Activated CD8-positive, alpha-beta T cell treated with anti-CD3 and anti-CD28 coated beads, Interleukin-2, amount 10 ng/mL, durations not matched to agents 7 days and 5 days (primary cell): ENCODE results near the gene SRGAP3. TPM values are rescaled to one million over a fixed set of nuclear protein-coding genes. Genes with fewer than 3 reads are reported as not detected.

Source experiments
- ATAC-seq: fragments of 150-1000 bp; cut with Tn5 transposase; one replicate; pipeline ENCODE4 v1.10.0; 2021; ENCODE audit warnings: moderate library complexity
- CTCF ChIA-PET: fragments of 350-600 bp; sonication (Branson Sonifier 250); formaldehyde crosslinking; loops from one replicate; lab custom pipeline; 2021; ENCODE audit warnings: antibody characterized with exemption; lab: Charles Lee
- POLR2A ChIA-PET: fragments of 350-600 bp; sonication (Branson Sonifier 250); formaldehyde crosslinking; loops from one replicate; lab custom pipeline; 2021; ENCODE audit warnings: antibody characterized with exemption; lab: Charles Lee
- DNase-seq: peaks from one replicate; pipeline ENCODE4 v3.0.0-alpha.2; 2020
- H3K27ac Mint-ChIP-seq: one replicate; pipeline ENCODE4 v1.8.0; 2021; ENCODE audit warnings: mild to moderate bottlenecking, mixed read lengths
- H3K27me3 Mint-ChIP-seq: one replicate; pipeline ENCODE4 v1.8.0; 2021; ENCODE audit warnings: low read depth, mixed read lengths
- H3K36me3 Mint-ChIP-seq: one replicate; pipeline ENCODE4 v1.8.0; 2021; ENCODE audit warnings: low read depth, mixed read lengths
- H3K4me1 Mint-ChIP-seq: one replicate; pipeline ENCODE4 v1.8.0; 2021; ENCODE audit warnings: low read depth, mixed read lengths
- H3K4me3 Mint-ChIP-seq: one replicate; pipeline ENCODE4 v1.8.0; 2021; ENCODE audit warnings: mild to moderate bottlenecking, mixed read lengths
- H3K9me3 Mint-ChIP-seq: one replicate; pipeline ENCODE4 v1.8.0; 2022; ENCODE audit warnings: mixed read lengths; ENCODE audit not compliant: insufficient read depth
- total RNA-seq, 2 experiments: library from RNA; stranded (reverse); gene quantifications; one replicate each; pipeline ENCODE4 v1.2.3, GENCODE V29; 2021

SRGAP3 gene
- total RNA-seq, 2 experiments from 2014 or later, result 5.3 to 5.9 TPM

DNA sequence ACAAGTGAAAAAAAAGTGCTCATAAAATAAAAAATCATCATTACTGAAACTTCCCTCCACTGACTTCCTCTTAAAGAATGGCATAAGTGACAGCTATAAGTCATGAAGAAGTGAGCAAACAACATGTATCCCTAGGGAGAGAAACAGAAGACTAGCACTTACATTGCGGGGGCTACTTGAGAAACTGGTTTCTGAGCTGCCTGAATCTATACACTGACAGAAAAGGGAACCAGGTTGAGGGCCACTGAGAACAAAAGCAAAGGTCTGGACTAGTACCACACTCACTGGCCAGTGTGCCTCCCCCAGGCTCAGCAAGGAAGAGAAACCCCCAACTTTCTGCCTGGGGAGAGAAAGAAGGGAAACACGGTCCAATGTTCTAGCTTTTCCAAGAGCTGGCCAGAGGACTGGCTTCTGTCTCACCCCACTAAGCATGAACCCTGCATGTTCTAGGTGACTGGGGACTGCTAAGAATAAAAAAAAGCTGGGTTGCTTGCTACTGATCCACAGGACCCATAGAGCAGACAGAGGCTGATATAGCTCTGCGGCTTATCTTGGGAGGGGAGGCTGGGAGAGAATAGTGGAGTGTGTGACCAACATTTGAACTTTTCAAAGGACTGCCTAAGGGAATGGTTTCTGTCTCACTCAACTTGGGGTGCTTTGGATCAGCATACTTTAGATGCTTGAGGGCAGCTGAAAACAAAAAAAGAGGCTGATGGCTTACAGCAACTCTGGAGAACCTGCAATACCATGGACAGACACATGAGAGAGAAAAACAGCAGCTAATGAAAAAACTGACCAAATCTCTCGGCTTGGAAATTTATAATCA is 294.3 kb downstream of the SRGAP3 start:
- Mint-ChIP-seq H3K27me3 (no peaks in the 10 kb centered on the region), H3K36me3 (peaks cover 40% of the 10 kb centered on the region), H3K9me3 (no peaks in the 10 kb centered on the region), H3K4me3 (no peak overlapping the region), H3K4me1 (peaks cover 14% of the 10 kb centered on the region), H3K27ac (no peak overlapping the region)
- CTCF ChIA-PET, result interaction anchor here (1.2 to 1.3 kb wide), 2 partner anchors 16 to 347 kb away, joined by 4 read pairs; no protein-coding TSS in a partner anchor
- ATAC-seq (no peak), DNase-seq (no peak)
- POLR2A ChIA-PET, result no interaction called here

DNA sequence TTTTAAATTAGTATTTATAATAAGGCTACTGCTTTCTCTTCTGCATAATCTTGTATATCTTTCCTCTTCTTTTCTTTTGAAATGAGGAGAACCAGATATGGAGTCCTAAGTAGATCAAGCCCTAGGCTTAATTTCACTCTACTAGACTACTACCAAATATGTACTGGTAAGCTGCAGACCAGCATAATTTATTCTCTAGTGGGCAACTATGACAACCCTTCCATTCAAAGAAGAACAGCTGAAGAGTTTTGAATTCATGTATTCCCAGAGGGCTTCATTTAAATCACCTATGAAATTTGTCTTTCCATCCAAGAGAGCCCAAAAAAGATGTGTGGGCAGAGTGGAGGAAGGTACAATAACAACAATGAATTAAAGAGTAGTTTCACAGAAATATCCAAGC is 296.1 kb downstream of the SRGAP3 start:
- H3K36me3 Mint-ChIP-seq, result peaks cover 28% of the 10 kb centered on the region
- peaks cover 2% of the 10 kb centered on the region for H3K4me1 Mint-ChIP-seq
- DNase-seq (no peak), ATAC-seq (no peak)
- no peaks in the 10 kb centered on the region for H3K27me3 Mint-ChIP-seq
- no peak overlapping the region for H3K27ac Mint-ChIP-seq
- H3K9me3 Mint-ChIP-seq, result no peaks in the 10 kb centered on the region
- no peak overlapping the region for H3K4me3 Mint-ChIP-seq
- CTCF ChIA-PET, result interaction anchor here (0.6 to 0.9 kb wide), 3 partner anchors 19 to 1249 kb away, joined by 3 read pairs; no protein-coding TSS in a partner anchor
- POLR2A ChIA-PET, result no interaction called here

DNA sequence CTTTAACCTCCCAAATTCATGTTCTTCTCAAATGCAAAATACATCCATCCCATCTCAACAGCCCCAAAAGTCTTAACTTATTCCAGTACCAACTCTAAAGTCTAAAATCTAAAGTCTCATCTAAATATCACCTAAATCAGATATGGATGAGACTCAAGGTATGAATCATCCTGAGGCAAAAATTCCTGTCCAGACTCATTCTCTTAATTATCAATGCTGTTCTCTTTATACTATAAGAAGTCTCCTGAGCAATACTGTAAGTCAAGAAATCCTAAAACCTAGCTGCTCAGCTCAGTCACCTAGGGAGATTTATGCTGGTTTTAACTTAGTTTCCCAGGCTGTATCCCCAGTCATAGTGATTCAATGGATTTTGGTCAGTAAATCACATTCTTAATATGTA is 297.3 kb downstream of the SRGAP3 start:
- H3K27ac Mint-ChIP-seq, result no peak overlapping the region
- peaks cover 24% of the 10 kb centered on the region for H3K36me3 Mint-ChIP-seq
- ChIA-PET CTCF (no interaction called here), POLR2A (no interaction called here)
- no peak for DNase-seq
- no peak overlapping the region for H3K4me3 Mint-ChIP-seq
- H3K4me1 Mint-ChIP-seq, result no peaks in the 10 kb centered on the region
- no peak for ATAC-seq
- no peaks in the 10 kb centered on the region for H3K27me3 Mint-ChIP-seq
- H3K9me3 Mint-ChIP-seq, result no peaks in the 10 kb centered on the region

DNA sequence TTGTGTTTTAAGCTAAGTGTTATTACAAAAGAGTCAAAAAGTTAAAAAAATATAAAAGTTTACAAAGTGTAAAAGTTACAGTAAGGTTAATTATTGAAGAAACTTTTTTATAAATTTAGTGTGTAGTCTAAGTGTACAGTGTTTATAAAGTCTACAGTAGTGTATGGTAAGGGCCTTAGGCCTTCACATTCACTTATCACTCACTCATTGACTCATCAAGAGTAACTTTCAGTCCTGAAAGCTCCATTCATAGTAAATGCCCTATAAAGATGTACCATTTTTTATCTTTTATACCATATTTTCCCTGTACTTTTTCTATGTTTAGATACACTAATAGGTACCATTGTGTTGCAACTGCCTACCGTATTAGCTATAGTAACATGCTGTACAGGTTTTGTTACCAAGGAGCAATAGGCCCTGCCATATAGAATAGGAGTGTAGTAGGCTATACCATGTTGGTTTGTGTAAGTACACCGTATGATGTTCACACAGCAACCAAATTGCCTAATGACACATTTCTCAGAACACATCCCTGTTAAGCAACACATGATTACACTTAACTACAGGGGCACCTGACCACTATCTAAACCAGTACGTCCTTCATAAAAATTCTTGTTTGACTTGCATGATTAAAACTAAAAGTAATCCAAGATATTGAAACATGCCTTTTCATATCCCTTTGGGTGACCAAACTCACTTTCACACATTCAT is 303.4 kb downstream of the SRGAP3 start:
- Mint-ChIP-seq H3K9me3 (peaks cover 17% of the 10 kb centered on the region), H3K27me3 (no peaks in the 10 kb centered on the region), H3K4me1 (no peaks in the 10 kb centered on the region), H3K36me3 (peaks cover 58% of the 10 kb centered on the region), H3K27ac (no peak overlapping the region), H3K4me3 (no peak overlapping the region)
- ATAC-seq, result no peak
- DNase-seq, result no peak
- POLR2A ChIA-PET, result no interaction called here
- CTCF ChIA-PET, result interaction anchor here (1.0 to 2.0 kb wide), 2 partner anchors 10 to 42 kb away, joined by 4 to 7 read pairs; no protein-coding TSS in a partner anchor

DNA sequence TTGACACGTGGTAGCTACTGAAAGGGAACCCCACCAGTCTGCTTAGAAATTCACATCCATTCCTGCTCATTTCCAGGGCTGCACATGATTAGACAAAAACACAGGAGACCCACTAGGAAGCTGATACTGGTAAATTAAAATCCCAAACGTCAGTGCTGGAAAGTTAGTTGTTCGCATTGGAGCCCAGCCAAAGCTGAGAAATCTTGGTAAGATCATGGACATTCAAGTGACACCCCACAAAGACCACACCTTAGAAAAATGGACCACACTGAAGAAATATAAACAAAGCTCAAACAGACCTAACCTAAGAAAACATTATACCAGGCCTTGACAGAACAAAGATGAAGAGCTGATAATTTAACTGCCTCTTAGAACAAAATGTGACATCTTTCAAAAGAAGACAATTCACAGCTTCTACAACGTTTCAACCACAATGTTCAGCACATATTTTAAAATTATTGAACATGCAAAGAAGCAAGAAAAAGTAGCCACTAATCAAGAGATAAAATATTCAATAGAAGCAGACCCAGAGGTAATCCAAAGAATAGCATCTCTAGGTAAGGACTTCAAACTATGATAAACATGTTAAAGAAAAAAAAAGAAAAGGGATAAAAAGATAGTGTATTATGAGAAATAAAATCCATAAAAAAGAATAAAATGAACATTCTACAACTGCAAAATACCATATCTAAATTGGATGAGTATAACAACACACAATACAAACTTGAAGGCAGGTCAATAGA is 306.5 kb downstream of the SRGAP3 start:
- ATAC-seq (no peak), DNase-seq (no peak)
- Mint-ChIP-seq H3K27me3 (no peaks in the 10 kb centered on the region), H3K9me3 (peaks cover 17% of the 10 kb centered on the region), H3K4me1 (no peaks in the 10 kb centered on the region), H3K27ac (no peak overlapping the region), H3K4me3 (no peak overlapping the region), H3K36me3 (peaks cover 67% of the 10 kb centered on the region)
- ChIA-PET CTCF (no interaction called here), POLR2A (no interaction called here)

DNA sequence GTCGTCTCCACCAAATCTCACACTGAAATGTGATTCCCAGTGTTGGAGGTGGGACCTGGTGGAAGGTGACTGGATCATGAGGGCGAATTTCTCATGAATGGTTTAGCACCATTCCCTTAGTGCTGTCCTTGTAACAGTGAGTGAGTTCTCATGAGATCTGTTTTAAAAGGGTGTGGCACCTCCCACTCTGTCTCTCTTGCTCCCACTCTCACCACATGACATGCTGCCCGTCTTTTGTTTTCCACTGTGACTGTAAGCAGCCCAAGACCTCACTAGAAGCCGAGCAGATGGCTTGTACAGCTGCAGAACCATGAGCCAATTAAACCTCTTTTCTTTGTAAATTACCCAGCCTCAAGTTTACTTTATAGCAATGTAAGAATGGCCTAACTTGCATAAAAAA is 307.3 kb downstream of the SRGAP3 start:
- Mint-ChIP-seq H3K27me3 (no peaks in the 10 kb centered on the region), H3K36me3 (peaks cover 68% of the 10 kb centered on the region), H3K4me1 (no peaks in the 10 kb centered on the region), H3K27ac (no peak overlapping the region), H3K4me3 (no peak overlapping the region), H3K9me3 (peaks cover 17% of the 10 kb centered on the region)
- ChIA-PET CTCF (no interaction called here), POLR2A (no interaction called here)
- ATAC-seq, result no peak
- DNase-seq, result no peak

DNA sequence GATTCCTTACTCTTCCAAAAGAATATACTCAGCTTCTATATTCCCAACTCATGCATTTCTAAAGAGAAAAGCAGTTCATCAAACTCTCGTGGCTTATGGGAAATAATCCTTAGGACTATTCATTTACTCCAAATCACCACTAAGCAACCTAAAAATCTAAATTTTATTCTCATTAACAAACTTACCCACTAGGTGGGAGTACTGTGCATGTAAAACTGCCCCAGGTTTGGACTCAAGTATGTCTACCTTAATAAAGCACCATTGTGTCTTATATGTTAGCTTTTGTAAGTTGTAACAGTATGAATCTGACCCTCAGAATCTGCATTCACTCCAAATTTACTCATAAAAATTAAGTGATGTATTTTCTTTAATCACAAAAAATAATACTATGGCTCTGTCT is 311.4 kb downstream of the SRGAP3 start:
- POLR2A ChIA-PET, result no interaction called here
- Mint-ChIP-seq H3K27me3 (no peaks in the 10 kb centered on the region), H3K27ac (no peak overlapping the region)

DNA sequence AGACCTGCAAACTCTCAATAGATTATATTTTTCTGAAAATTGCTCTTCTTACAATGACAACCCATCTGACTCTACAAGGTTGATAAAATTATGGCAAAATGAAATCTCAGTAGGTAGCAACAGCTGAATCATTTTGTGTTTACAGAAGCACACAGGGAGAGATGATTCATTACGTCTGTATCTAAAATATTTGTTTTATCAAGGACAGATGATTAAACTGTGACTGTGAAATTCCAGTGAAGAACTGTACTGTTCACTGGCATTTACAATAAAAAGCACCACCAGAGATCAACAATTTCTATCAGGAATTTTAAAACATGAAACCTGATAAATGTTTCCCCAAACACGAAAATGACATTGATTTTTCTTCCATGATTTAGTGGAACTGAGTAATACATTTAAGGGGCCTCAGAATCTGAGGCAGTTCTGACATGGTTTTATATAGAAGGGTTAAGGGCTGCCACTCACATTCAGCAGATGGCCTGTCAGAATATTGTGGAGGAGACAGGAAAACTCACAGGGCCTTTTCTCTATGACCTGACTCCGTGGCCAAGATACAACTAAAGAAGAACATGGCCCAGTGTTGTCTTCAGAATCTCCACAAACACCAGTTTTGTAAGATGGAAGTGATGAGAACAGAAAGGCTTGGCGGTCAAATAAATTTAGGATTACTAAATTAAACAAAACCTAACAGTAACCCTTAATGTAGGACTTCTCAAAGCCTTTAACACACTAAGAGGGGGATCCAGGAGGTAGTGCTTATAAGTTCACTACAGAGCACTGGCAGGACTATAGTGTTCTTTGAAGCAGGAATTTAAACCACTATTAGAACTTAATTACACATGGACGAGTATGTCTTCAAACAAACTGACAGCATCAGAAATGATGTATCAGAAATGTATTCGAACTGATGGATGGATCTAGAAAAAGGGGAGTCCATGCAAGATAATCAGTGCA is 312.1 kb downstream of the SRGAP3 start:
- Mint-ChIP-seq H3K27me3 (no peaks in the 10 kb centered on the region), H3K36me3 (peaks cover 56% of the 10 kb centered on the region), H3K9me3 (no peaks in the 10 kb centered on the region), H3K4me1 (no peaks in the 10 kb centered on the region), H3K4me3 (no peak overlapping the region), H3K27ac (no peak overlapping the region)
- POLR2A ChIA-PET, result no interaction called here
- CTCF ChIA-PET, result interaction anchor here (1.3 to 1.5 kb wide), 2 partner anchors 12 to 26 kb away, joined by 3 to 4 read pairs; partner anchors contain the start of gene RAD18
- ATAC-seq (no peak), DNase-seq (no peak)

More for the DNA sequence above, 311.4 kb downstream of the SRGAP3 start:
- peaks cover 60% of the 10 kb centered on the region for H3K36me3 Mint-ChIP-seq
- DNase-seq (no peak), ATAC-seq (no peak)
- H3K4me3 Mint-ChIP-seq, result no peak overlapping the region
- H3K9me3 Mint-ChIP-seq, result peaks cover 5% of the 10 kb centered on the region
- CTCF ChIA-PET, result interaction anchor here (1.3 to 1.5 kb wide), 2 partner anchors 11 to 17 kb away, joined by 4 read pairs; no protein-coding TSS in a partner anchor
- no peaks in the 10 kb centered on the region for H3K4me1 Mint-ChIP-seq

DNA sequence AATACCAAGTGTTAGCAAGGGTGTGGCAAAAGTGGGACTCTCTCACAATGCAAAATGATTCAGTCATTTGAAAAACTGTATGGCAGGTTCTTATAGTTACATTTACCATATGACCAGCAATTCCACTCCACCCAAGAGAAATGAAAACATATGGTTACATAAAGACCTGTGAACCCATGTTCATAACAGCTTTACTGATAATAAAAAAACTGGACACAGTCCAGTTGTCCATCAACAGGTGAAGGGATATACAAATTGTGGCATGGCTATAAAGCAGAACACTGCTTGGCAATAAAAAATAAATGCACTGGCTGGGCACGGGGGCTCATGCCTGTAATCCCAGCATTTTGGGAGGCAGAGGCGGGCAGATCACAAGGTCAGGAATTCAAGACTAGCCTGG is 316.9 kb downstream of the SRGAP3 start:
- ATAC-seq (no peak), DNase-seq (no peak)
- Mint-ChIP-seq H3K36me3 (peaks cover 38% of the 10 kb centered on the region), H3K9me3 (no peaks in the 10 kb centered on the region), H3K4me3 (no peak overlapping the region), H3K4me1 (no peaks in the 10 kb centered on the region), H3K27me3 (no peaks in the 10 kb centered on the region), H3K27ac (no peak overlapping the region)
- ChIA-PET CTCF (no interaction called here), POLR2A (no interaction called here)

DNA sequence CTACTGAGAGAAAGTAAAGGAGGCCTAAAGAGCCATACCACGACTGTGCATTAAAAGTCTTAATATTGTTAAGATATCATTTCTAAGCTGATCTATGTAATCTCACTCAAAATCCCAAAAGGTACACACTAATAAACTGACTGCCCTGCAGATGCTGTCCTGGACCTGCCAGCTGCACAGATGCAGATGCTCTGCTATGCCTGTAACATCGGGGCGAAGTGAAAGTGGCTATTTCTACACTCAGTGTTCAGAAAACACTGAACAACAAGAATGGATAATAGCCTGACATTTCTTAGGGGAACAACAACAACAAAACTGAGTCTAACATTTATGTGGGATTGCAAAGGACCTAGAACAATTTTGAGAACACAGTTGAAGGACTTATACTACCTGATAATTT is 318.1 kb downstream of the SRGAP3 start:
- no peak for ATAC-seq
- H3K27ac Mint-ChIP-seq, result no peak overlapping the region
- no peaks in the 10 kb centered on the region for H3K9me3 Mint-ChIP-seq
- ChIA-PET CTCF (no interaction called here), POLR2A (no interaction called here)
- H3K4me3 Mint-ChIP-seq, result no peak overlapping the region
- H3K27me3 Mint-ChIP-seq, result no peaks in the 10 kb centered on the region
- H3K36me3 Mint-ChIP-seq, result peaks cover 39% of the 10 kb centered on the region
- H3K4me1 Mint-ChIP-seq, result no peaks in the 10 kb centered on the region
- DNase-seq, result no peak
